ENCODE data around the gene SPARCL1.

DNA sequence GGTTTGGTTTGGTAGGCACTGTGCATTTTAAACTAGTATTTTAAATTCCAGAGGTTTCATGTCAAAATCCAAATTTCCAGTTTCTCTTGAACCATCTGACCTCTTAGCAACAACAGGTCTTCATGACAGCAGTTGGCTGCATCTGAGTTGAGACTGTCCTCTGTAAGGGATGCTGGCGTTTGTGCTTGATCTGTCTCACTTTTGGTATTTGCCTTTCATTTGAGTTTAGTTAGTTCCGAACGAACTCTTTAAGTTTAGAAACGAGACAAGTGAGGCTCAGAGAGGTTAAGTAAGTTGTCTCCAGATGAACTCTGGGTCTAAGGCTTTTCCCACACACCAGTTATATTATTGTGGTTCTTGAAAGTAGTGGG is 29.1 kb downstream of the SPARCL1 start:
- no peak for TF ChIP-seq POLR2A (IDR thresholded peaks at IDR 0.05)
- TF ChIP-seq, protein P1, sequence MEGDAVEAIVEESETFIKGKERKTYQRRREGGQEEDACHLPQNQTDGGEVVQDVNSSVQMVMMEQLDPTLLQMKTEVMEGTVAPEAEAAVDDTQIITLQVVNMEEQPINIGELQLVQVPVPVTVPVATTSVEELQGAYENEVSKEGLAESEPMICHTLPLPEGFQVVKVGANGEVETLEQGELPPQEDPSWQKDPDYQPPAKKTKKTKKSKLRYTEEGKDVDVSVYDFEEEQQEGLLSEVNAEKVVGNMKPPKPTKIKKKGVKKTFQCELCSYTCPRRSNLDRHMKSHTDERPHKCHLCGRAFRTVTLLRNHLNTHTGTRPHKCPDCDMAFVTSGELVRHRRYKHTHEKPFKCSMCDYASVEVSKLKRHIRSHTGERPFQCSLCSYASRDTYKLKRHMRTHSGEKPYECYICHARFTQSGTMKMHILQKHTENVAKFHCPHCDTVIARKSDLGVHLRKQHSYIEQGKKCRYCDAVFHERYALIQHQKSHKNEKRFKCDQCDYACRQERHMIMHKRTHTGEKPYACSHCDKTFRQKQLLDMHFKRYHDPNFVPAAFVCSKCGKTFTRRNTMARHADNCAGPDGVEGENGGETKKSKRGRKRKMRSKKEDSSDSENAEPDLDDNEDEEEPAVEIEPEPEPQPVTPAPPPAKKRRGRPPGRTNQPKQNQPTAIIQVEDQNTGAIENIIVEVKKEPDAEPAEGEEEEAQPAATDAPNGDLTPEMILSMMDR (IDR thresholded peaks at IDR 0.05 in 4 of 5, conservative IDR thresholded peaks at IDR 0.05 in 1 of 5) = no peak
